Measurements from ENCODE around the gene SLC35G1.

Gene SLC35G1

GRCh38 chr10:93865794-93866425 lies 27.9 kb upstream of the SLC35G1 start:
- DNase-seq (ENCODE audit: low read depth in 1 of 2, low spot score in 1 of 2): peak in 1 of 2 experiments; percentile 16
- in situ Hi-C loops (cut with HindIII; ENCODE audit: low pct_unique_long_range_greater_than_20kb, low sequenced_read_pairs): no loop called here
- no peak for TF ChIP-seq JUND (IDR thresholded peaks at IDR 0.05; ENCODE audit: low read depth)

GRCh38 chr10:93867525-93867924 lies 26.3 kb upstream of the SLC35G1 start:
- TF ChIP-seq JUND (IDR thresholded peaks at IDR 0.05; ENCODE audit: low read depth): no peak
- in situ Hi-C loops (cut with HindIII; ENCODE audit: low pct_unique_long_range_greater_than_20kb, low sequenced_read_pairs): no loop called here
- DNase-seq (ENCODE audit: low read depth in 1 of 2, low spot score in 1 of 2): no peak

GRCh38 chr10:93871671-93872204 lies 22.0 kb upstream of the SLC35G1 start:
- in situ Hi-C loops (cut with HindIII; ENCODE audit: low pct_unique_long_range_greater_than_20kb, low sequenced_read_pairs): no loop called here
- DNase-seq (ENCODE audit: low read depth in 1 of 2, low spot score in 1 of 2): no peak
- TF ChIP-seq JUND (IDR thresholded peaks at IDR 0.05; ENCODE audit: low read depth): no peak

GRCh38 chr10:93872375-93873158 lies 21.2 kb upstream of the SLC35G1 start:
- in situ Hi-C loops (cut with HindIII; ENCODE audit: low pct_unique_long_range_greater_than_20kb, low sequenced_read_pairs): no loop called here
- TF ChIP-seq JUND (IDR thresholded peaks at IDR 0.05; ENCODE audit: low read depth): no peak
- DNase-seq (ENCODE audit: low read depth in 1 of 2, low spot score in 1 of 2): no peak

- in situ Hi-C loops (cut with HindIII; ENCODE audit: low pct_unique_long_range_greater_than_20kb, low sequenced_read_pairs): no loop called here
- DNase-seq (ENCODE audit: low read depth in 1 of 2, low spot score in 1 of 2): peak in 1 of 2 experiments; percentile 72
Observed at GRCh38 chr10:93873420-93874115, 20.2 kb upstream of the SLC35G1 start.

GRCh38 chr10:93874309-93875031 lies 19.3 kb upstream of the SLC35G1 start:
- TF ChIP-seq JUND (IDR thresholded peaks at IDR 0.05; ENCODE audit: low read depth): no peak
- no peak for DNase-seq (ENCODE audit: low read depth in 1 of 2, low spot score in 1 of 2)
- in situ Hi-C loops (cut with HindIII; ENCODE audit: low pct_unique_long_range_greater_than_20kb, low sequenced_read_pairs): no loop called here

More at GRCh38 chr10:93873420-93874115, 20.2 kb upstream of the SLC35G1 start:
- TF ChIP-seq JUND (IDR thresholded peaks at IDR 0.05; ENCODE audit: low read depth): no peak

- in situ Hi-C loops (cut with HindIII; ENCODE audit: low pct_unique_long_range_greater_than_20kb, low sequenced_read_pairs): no loop called here
- no peak for DNase-seq (ENCODE audit: low read depth in 1 of 2, low spot score in 1 of 2)
- TF ChIP-seq JUND (IDR thresholded peaks at IDR 0.05; ENCODE audit: low read depth): no peak
Observed at GRCh38 chr10:93875032-93875358, 18.8 kb upstream of the SLC35G1 start.

- TF ChIP-seq JUND (IDR thresholded peaks at IDR 0.05; ENCODE audit: low read depth): no peak
- DNase-seq (ENCODE audit: low read depth in 1 of 2, low spot score in 1 of 2): no peak
- in situ Hi-C loops (cut with HindIII; ENCODE audit: low pct_unique_long_range_greater_than_20kb, low sequenced_read_pairs): no loop called here
Observed at GRCh38 chr10:93876381-93876780, 17.4 kb upstream of the SLC35G1 start.

GRCh38 chr10:93879273-93879672 lies 14.5 kb upstream of the SLC35G1 start:
- in situ Hi-C loops (cut with HindIII; ENCODE audit: low pct_unique_long_range_greater_than_20kb, low sequenced_read_pairs): no loop called here
- DNase-seq (ENCODE audit: low read depth in 1 of 2, low spot score in 1 of 2): no peak
- TF ChIP-seq JUND (IDR thresholded peaks at IDR 0.05; ENCODE audit: low read depth): no peak

GRCh38 chr10:93894516-93895378 lies 969 bp downstream of the SLC35G1 start:
- no peak for TF ChIP-seq JUND (IDR thresholded peaks at IDR 0.05; ENCODE audit: low read depth)
- no peak for DNase-seq (ENCODE audit: low read depth in 1 of 2, low spot score in 1 of 2)
- in situ Hi-C loops (cut with HindIII; ENCODE audit: low pct_unique_long_range_greater_than_20kb, low sequenced_read_pairs): no loop called here

- in situ Hi-C loops (cut with HindIII; ENCODE audit: low pct_unique_long_range_greater_than_20kb, low sequenced_read_pairs): no loop called here
- no peak for TF ChIP-seq JUND (IDR thresholded peaks at IDR 0.05; ENCODE audit: low read depth)
- no peak for DNase-seq (ENCODE audit: low read depth in 1 of 2, low spot score in 1 of 2)
Observed at GRCh38 chr10:93897070-93897780, 3.4 kb downstream of the SLC35G1 start.
